AG09309 (cell line): ENCODE measurements around the gene PAX1.

Source experiments
- DNase-seq: peaks from one replicate; pipeline ENCODE4 v3.0.0-alpha.2; 2010; ENCODE audit warnings: low read depth
- H3K4me3 ChIP-seq: 2 replicates; pipeline ENCODE4 v1.5.1; 2011; ENCODE audit warnings: mild to moderate bottlenecking, low read depth, low read length, moderate library complexity; ENCODE audit not compliant: control insufficient read depth
- TF ChIP-seq, protein P1 (sequence below): IDR thresholded peaks from 2 replicates; pipeline ENCODE4 v1.5.1; 2011; ENCODE audit warnings: mild to moderate bottlenecking, low read depth, low read length, inconsistent platforms; ENCODE audit not compliant: insufficient read depth, control insufficient read depth; ENCODE audit errors: missing control alignments

Gene PAX1

GRCh38 chr20:21684671-21685070 lies 20.8 kb upstream of the PAX1 start:
- H3K4me3 ChIP-seq, result no peak overlapping the region
- TF ChIP-seq, protein P1, sequence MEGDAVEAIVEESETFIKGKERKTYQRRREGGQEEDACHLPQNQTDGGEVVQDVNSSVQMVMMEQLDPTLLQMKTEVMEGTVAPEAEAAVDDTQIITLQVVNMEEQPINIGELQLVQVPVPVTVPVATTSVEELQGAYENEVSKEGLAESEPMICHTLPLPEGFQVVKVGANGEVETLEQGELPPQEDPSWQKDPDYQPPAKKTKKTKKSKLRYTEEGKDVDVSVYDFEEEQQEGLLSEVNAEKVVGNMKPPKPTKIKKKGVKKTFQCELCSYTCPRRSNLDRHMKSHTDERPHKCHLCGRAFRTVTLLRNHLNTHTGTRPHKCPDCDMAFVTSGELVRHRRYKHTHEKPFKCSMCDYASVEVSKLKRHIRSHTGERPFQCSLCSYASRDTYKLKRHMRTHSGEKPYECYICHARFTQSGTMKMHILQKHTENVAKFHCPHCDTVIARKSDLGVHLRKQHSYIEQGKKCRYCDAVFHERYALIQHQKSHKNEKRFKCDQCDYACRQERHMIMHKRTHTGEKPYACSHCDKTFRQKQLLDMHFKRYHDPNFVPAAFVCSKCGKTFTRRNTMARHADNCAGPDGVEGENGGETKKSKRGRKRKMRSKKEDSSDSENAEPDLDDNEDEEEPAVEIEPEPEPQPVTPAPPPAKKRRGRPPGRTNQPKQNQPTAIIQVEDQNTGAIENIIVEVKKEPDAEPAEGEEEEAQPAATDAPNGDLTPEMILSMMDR, result no peak
- no peak for DNase-seq

GRCh38 chr20:21685981-21686380 lies 19.5 kb upstream of the PAX1 start:
- TF ChIP-seq, protein P1, result no peak
- no peak overlapping the region for H3K4me3 ChIP-seq
- no peak for DNase-seq

DNA sequence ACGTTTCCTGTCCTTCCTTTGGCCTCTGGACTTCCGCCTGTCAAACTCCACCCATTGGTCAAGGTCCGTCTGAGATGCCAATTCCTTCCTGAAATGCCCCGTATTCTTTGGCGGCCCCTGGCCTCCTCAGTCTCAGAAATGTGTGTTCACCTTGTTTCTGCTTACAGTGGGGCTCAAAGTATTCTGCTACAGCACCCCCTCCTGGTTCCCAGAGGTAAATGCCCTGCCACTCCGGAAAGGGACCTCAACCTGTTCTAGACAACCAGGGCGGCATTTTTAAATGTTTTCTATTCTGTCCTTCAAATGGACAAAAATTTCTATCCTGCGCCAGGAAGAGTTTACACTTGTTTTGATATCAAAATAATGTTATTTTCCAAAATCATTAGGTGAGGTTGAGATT lies 12.1 kb upstream of the PAX1 start:
- DNase-seq, result no peak
- TF ChIP-seq, protein P1, result no peak
- no peak overlapping the region for H3K4me3 ChIP-seq

GRCh38 chr20:21698494-21699215 lies 6.8 kb upstream of the PAX1 start:
- DNase-seq, result no peak
- no peak overlapping the region for H3K4me3 ChIP-seq
- TF ChIP-seq, protein P1, result no peak

- H3K4me3 ChIP-seq, result no peak overlapping the region
- no peak for DNase-seq
- TF ChIP-seq, protein P1, result no peak
These were observed 6.3 kb upstream of the PAX1 start for GRCh38 chr20:21699216-21699508.

DNA sequence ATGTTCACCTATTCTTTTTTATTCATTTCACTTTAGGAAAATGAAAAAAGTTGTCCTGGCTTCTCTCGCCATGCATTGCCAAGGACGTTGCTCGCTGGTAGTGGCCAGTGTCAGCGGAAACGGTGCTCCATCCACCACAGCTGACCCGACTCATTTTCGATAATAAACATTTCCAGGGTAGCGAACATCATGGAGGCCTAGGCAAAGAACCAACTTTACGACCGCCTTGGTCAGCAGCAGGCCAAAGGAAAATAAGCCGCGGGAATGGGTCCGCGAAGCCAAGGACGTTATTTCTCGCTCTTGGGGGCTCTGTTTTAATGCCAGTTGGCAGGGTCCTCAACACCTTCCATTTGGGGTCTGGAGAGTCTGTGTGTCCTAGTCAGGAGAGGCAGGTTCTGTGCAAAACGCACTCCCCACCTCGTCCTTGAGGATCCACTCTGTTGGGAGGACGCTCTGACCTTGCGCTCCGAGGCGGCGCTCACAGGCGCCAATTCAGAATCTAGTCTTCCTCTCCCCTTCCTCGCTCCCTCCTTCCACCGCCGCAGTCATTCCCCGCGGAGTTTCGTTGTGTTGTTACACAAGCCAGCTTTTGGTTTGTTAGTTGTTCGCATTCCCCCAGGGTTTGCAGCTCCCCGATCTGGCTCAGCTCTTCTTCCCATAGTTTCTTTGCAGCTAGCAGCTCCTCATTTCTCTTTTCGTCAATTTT lies 4.1 kb upstream of the PAX1 start:
- H3K4me3 ChIP-seq, result no peak overlapping the region
- DNase-seq, result no peak
- TF ChIP-seq, protein P1, result no peak
